Measurements from ENCODE around the gene IGFBPL1. TPM values are rescaled to one million over a fixed set of nuclear protein-coding genes. Genes with fewer than 3 reads are reported as not detected.
"Not testable (repeated sequence)": the region's sequence is repeated elsewhere in the genome, so short reads cannot be mapped to it uniquely, and the experiment has no call there.

Gene IGFBPL1
- polyA plus RNA-seq, 1 donor (not counting 4 experiments of a cell fraction or from before 2014, with no cell fraction given) = not detected

- Histone ChIP-seq H4K20me1 (ENCODE audit: control insufficient read depth, extremely low read depth, insufficient read depth, low read length) (no peaks in the 10 kb centered on the region), H3K4me2 (ENCODE audit: control insufficient read depth, extremely low read depth, insufficient read depth, low read depth, low read length) (no peak overlapping the region), H3K9ac (ENCODE audit: control insufficient read depth, extremely low read depth, insufficient read depth, low read length) (no peak overlapping the region), H3K4me3 (ENCODE audit: control insufficient read depth in 2 of 3, extremely low read depth in 1 of 3, insufficient read depth in 2 of 3, low read depth in 1 of 3, low read length in 3 of 3) (no peak overlapping the region), H3K4me1 (ENCODE audit: control insufficient read depth, extremely low read depth, insufficient read depth, low read length) (no peaks in the 10 kb centered on the region), H3K9me1 (ENCODE audit: control insufficient read depth, extremely low read depth, insufficient read depth, low read length) (no peaks in the 10 kb centered on the region), H3K79me2 (ENCODE audit: control insufficient read depth, insufficient read depth, low read length) (no peaks in the 10 kb centered on the region), H3K36me3 (ENCODE audit: control insufficient read depth in 2 of 2, extremely low read depth in 1 of 2, insufficient read depth in 2 of 2, low read length in 2 of 2) (no peaks in the 10 kb centered on the region), H3K9me3 (ENCODE audit: control insufficient read depth, low read depth, low read length) (no peaks in the 10 kb centered on the region), H3K27me3 (ENCODE audit: control insufficient read depth, extremely low read depth, insufficient read depth, low read length) (peaks cover 16% of the 10 kb centered on the region), H2AFZ (ENCODE audit: control insufficient read depth, low read length) (no peak overlapping the region), H3K27ac (ENCODE audit: control insufficient read depth, insufficient read depth, low read length) (no peak overlapping the region)
- FAIRE-seq = no peak
- DNase-seq (ENCODE audit: low read depth, low spot score) = no peak
- TF ChIP-seq CTCF (optimal IDR thresholded peaks at IDR 0.05 in 1 of 3, IDR thresholded peaks at IDR 0.05 in 1 of 3, conservative IDR thresholded peaks at IDR 0.05 in 1 of 3; ENCODE audit: extremely low read depth in 1 of 3, insufficient read depth in 2 of 3, low read length in 3 of 3) (no peak), EZH2 (IDR thresholded peaks at IDR 0.05; ENCODE audit: low read length) (no peak)
- dilution Hi-C loops (cut with MboI; ENCODE audit: extremely low pct_ligation_motif_present, low sequenced_read_pairs) = no loop called here
Measured at GRCh38 chr9:38401994-38402393, 22.3 kb downstream of the IGFBPL1 start.

- DNase-seq (ENCODE audit: low read depth, low spot score); H3K9me3 ChIP-seq (ENCODE audit: control insufficient read depth, low read depth, low read length); H3K27me3 ChIP-seq (ENCODE audit: control insufficient read depth, extremely low read depth, insufficient read depth, low read length); H3K9ac ChIP-seq (ENCODE audit: control insufficient read depth, extremely low read depth, insufficient read depth, low read length); H3K4me2 ChIP-seq (ENCODE audit: control insufficient read depth, extremely low read depth, insufficient read depth, low read depth, low read length); H3K79me2 ChIP-seq (ENCODE audit: control insufficient read depth, insufficient read depth, low read length); H4K20me1 ChIP-seq (ENCODE audit: control insufficient read depth, extremely low read depth, insufficient read depth, low read length); FAIRE-seq; H2AFZ ChIP-seq (ENCODE audit: control insufficient read depth, low read length); H3K27ac ChIP-seq (ENCODE audit: control insufficient read depth, insufficient read depth, low read length); dilution Hi-C loops (cut with MboI; ENCODE audit: extremely low pct_ligation_motif_present, low sequenced_read_pairs); H3K9me1 ChIP-seq (ENCODE audit: control insufficient read depth, extremely low read depth, insufficient read depth, low read length); H3K4me3 ChIP-seq (ENCODE audit: control insufficient read depth in 2 of 3, extremely low read depth in 1 of 3, insufficient read depth in 2 of 3, low read depth in 1 of 3, low read length in 3 of 3); H3K4me1 ChIP-seq (ENCODE audit: control insufficient read depth, extremely low read depth, insufficient read depth, low read length): not testable (repeated sequence)
- peaks cover 5 to 12% of the 10 kb centered on the region in 2 experiments for H3K36me3 ChIP-seq (ENCODE audit: control insufficient read depth in 2 of 2, extremely low read depth in 1 of 2, insufficient read depth in 2 of 2, low read length in 2 of 2)
Measured at GRCh38 chr9:38399191-38399590, 25.1 kb downstream of the IGFBPL1 start.

DNA sequence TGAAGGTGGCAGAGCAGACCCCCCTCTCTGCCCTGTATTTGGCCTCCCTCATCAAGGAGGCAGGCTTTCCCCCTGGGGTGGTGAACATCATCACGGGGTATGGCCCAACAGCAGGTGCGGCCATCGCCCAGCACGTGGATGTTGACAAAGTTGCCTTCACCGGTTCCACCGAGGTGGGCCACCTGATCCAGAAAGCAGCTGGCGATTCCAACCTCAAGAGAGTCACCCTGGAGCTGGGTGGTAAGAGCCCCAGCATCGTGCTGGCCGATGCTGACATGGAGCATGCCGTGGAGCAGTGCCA, 27.9 kb downstream of the IGFBPL1 start:
- Histone ChIP-seq H3K9me1 (ENCODE audit: control insufficient read depth, extremely low read depth, insufficient read depth, low read length) (no peaks in the 10 kb centered on the region), H4K20me1 (ENCODE audit: control insufficient read depth, extremely low read depth, insufficient read depth, low read length) (no peaks in the 10 kb centered on the region), H3K4me2 (ENCODE audit: control insufficient read depth, extremely low read depth, insufficient read depth, low read depth, low read length) (no peak overlapping the region), H3K9ac (ENCODE audit: control insufficient read depth, extremely low read depth, insufficient read depth, low read length) (no peak overlapping the region), H2AFZ (ENCODE audit: control insufficient read depth, low read length) (no peak overlapping the region), H3K4me3 (ENCODE audit: control insufficient read depth in 2 of 3, extremely low read depth in 1 of 3, insufficient read depth in 2 of 3, low read depth in 1 of 3, low read length in 3 of 3) (no peak overlapping the region), H3K27me3 (ENCODE audit: control insufficient read depth, extremely low read depth, insufficient read depth, low read length) (peaks cover 4% of the 10 kb centered on the region), H3K4me1 (ENCODE audit: control insufficient read depth, extremely low read depth, insufficient read depth, low read length) (peaks cover 3% of the 10 kb centered on the region), H3K79me2 (ENCODE audit: control insufficient read depth, insufficient read depth, low read length) (peaks cover 6% of the 10 kb centered on the region), H3K36me3 (ENCODE audit: control insufficient read depth in 2 of 2, extremely low read depth in 1 of 2, insufficient read depth in 2 of 2, low read length in 2 of 2) (peaks cover 5 to 12% of the 10 kb centered on the region in 2 experiments), H3K27ac (ENCODE audit: control insufficient read depth, insufficient read depth, low read length) (no peak overlapping the region), H3K9me3 (ENCODE audit: control insufficient read depth, low read depth, low read length) (no peaks in the 10 kb centered on the region)
- FAIRE-seq (no peak), DNase-seq (ENCODE audit: low read depth, low spot score) (no peak)
- dilution Hi-C loops (cut with MboI; ENCODE audit: extremely low pct_ligation_motif_present, low sequenced_read_pairs) = no loop called here
- TF ChIP-seq EZH2 (IDR thresholded peaks at IDR 0.05; ENCODE audit: low read length) = no peak
- no peak for TF ChIP-seq CTCF (optimal IDR thresholded peaks at IDR 0.05 in 1 of 3, IDR thresholded peaks at IDR 0.05 in 1 of 3, conservative IDR thresholded peaks at IDR 0.05 in 1 of 3; ENCODE audit: extremely low read depth in 1 of 3, insufficient read depth in 2 of 3, low read length in 3 of 3)

Data from keratinocyte (primary cell).